ENCODE results near the gene MAPRE2.

- TF ChIP-seq ZFX (IDR thresholded peaks at IDR 0.05; ENCODE audit: borderline replicate concordance) (no peak), CTCF (IDR thresholded peaks at IDR 0.05) (no peak)
Observed at GRCh38 chr18:35164133-35164532, 122.9 kb downstream of the MAPRE2 start.
